HG02610 (cell line): ENCODE results near the gene EMILIN3.
"Not testable (repeated sequence)": the region's sequence is repeated elsewhere in the genome, so short reads cannot be mapped to it uniquely, and the experiment has no call there.

Experiments
- ATAC-seq: cut with Tn5 transposase; IDR thresholded peaks from one replicate; pipeline ENCODE4 v1.9.1; 2021; ENCODE audit warnings: mild to moderate bottlenecking, moderate library complexity; ENCODE audit not compliant: unreplicated experiment

The EMILIN3 gene

DNA sequence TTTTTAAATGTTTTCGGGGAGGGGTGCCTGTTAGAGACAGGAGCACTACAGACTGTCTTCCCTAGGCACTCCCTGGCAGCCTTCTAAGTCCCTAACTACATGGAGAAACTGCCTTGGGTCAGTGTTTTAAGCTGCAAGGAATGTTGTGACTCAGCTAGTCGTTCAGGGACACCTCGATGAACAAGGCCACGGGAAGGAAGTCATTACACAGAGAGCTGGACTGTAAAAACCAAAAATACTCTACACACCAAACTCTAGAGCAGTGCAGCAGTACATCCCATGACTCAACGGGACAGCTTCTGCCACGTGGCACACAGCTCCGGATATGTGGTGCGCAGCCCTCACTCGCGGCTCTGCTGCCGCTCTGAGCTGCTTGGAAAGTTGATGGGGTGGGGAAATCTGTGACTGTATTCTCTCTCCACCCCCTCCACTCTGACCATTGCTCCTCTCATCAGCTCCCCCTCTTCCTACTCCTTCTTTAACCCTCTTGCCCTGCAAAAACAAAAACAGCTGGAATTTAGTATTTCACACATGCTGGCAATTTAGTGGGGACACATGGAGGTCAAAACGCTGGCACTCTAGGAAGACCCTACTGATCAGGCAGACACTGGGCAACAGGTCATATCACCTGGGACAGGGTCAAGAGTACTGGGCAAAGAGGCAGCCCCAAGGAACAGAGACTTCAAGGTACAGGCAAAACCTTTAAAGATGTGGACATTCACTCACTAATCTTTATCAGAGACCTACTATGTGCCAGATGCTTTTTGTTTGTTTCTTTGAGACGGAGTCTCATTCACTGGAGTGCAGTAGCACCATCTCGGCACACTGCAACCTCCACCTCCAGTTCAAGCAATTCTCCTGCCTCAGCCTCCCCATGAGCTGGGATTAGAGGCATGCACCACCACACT lies 36.9 kb downstream of the EMILIN3 start:
- peak; percentile 90 for ATAC-seq

DNA sequence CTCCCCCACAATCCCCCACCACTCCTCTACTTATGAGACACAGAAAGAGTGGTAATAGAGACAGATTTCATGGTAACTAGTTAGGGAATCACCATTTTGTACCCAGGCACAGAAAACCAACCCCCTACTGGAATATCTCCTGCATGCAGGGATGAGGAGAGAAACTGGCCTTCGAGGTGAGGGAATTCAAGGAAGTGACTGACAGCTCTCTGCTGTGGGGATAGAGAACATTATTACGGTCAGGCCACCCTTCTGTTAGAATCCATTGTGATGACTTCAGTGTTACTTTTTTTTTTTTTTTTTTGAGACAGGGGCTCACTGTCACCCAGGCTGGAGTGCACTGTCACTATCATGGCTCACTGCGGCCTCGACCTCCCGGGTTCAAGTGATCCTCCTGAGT lies 39.4 kb downstream of the EMILIN3 start:
- ATAC-seq, result no peak

DNA sequence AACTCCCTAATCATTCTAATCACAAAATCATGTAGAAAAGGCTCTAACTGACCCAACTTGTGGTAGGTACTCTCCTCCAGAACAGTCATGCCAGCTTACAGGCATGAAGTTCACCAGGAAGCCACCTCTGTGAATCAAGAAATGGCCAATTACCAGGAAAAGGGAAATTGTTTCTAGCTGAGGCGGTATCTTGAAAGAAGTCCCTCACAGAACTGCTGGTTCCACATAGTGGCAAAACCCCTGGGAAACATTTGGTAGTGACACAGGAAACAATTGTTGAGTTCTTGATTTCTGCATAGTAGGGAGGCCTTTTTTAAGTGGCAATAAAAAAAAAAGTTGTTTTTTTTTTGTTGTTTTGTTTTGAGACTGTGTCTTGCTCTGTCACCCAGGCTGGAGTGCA lies 45.6 kb downstream of the EMILIN3 start:
- ATAC-seq, result no peak

DNA sequence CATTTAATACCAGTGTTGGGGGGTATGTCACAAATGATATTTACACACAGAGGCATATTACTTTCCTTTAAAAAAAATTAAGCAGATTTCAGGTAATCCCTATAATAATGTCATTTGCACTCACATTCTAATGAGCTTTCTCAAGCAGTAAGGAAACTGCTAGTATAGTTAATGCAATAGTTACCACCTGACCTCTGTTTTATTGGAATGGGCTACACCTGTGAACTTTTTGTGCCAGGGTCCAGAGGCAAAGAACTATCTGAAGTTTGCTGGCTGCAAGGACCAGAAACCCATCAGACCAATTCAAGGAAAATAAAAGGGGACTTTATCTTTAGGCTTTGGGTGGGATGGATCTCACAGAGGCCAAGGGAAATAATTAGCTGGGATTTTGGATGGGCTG lies 46.2 kb downstream of the EMILIN3 start:
- ATAC-seq, result no peak

DNA sequence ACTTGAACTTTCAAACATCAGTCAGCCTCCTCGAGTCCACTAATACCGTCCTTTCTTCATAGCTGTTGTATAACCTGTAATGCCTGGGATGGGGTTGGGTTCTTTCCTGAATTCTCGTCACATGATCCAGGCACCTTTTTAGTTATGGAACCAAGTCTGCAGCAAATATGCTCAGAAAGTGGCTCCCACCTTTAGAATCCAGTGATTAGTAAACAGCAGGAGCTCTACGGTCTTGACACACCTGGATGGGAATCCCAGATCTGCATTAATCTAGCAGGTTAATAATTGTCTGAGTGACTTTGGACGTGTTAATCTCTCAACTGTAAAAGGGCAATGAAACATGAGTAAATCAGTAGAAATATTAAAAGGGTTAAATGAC lies 48.4 kb downstream of the EMILIN3 start:
- no peak for ATAC-seq

- ATAC-seq, result peak; percentile 98
Observed at GRCh38 chr20:41317546-41318270, 48.9 kb downstream of the EMILIN3 start, which contains the start of gene ZHX3. TSS of gene ZHX3 (minus strand) at chr20:41317731. CDS start at chr20:41204916, 112,815 bp downstream.

DNA sequence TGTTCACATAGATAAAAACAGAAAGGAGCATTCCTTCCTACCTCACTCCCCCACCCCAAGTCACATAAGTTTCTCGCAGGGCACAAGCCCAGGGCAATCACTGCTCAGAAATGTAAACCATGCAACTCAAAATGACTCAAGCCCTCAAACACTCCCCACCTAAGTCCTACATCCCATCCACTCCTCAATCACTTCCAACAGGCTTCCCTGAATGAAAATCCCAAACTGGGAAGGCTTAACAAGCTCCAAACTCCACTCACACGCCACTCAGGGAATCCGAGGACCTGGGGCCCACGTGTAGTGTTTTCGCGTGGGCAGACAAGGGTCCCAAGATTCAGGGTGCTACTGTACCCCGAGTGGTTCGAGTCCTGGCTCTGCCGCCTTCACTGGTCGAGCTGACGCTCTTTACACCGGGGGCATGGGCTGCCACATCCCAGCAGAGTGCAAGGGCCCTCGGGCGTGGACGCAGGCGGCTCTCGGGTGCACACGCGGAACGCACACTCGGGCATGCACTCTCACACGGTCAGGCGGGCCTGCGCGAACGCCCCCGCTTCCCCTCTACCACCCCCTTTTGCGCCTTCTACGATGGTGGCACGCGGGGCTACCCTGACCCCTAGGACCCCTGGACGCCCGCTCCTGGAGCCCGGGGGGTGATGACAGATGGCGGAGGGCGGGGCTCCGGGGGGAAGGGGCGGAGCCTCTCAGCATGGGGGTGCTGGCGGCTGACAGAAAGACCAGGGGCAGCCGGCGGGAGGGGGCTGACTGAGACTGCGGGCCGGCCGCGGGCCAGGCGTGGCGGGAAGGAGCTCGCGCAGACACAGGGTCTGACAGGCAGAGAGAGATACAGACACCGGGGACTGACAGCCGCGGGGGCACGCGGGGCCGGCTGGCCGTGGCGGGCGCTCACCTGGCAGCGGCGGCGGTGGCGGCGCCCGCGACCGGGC lies 49.7 kb downstream of the EMILIN3 start:
- ATAC-seq, result peak; percentile 67

DNA sequence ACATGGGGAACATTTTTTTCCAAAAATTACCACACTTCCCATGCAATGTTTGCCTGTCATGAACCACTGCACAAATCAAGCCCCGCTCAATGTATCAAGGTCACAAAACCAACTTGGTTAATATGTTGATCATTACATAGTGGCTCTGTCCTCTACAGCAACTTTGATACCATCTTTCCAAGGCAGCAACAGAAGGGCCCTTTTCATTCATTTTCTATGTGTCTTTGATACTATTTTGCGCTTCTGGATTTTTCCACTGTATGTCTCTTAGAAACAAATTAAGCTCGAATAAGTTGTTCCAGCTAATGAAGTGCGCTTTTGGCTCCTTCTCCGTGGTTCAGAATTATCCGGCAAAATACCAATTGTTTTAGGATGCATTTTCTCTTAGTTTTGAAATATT lies 50.6 kb downstream of the EMILIN3 start:
- no peak for ATAC-seq

- ATAC-seq, result no peak
Observed at GRCh38 chr20:41314386-41314785, 52.2 kb downstream of the EMILIN3 start.

GRCh38 chr20:41312009-41312408 lies 54.6 kb downstream of the EMILIN3 start:
- ATAC-seq, result not testable (repeated sequence)
